HG02870 (cell line): Measurements from ENCODE around the gene PTPN22.

Experiments
- ATAC-seq: cut with Tn5 transposase; IDR thresholded peaks from one replicate; pipeline ENCODE4 v1.9.1; 2021; ENCODE audit warnings: mild to moderate bottlenecking, moderate library complexity; ENCODE audit not compliant: unreplicated experiment

The PTPN22 gene

GRCh38 chr1:113804421-113805255 is 66.9 kb downstream of the PTPN22 start:
- ATAC-seq, result no peak

GRCh38 chr1:113802367-113803007 is 69.0 kb downstream of the PTPN22 start:
- no peak for ATAC-seq

- no peak for ATAC-seq
Observed at GRCh38 chr1:113800487-113800886, 71.0 kb downstream of the PTPN22 start.

GRCh38 chr1:113797472-113797871 is 74.0 kb downstream of the PTPN22 start:
- no peak for ATAC-seq

- no peak for ATAC-seq
Observed at GRCh38 chr1:113793878-113794834, 77.4 kb downstream of the PTPN22 start.

- ATAC-seq, result no peak
Observed at GRCh38 chr1:113792986-113793385, 78.5 kb downstream of the PTPN22 start.

- no peak for ATAC-seq
Observed at GRCh38 chr1:113792471-113792870, 79.0 kb downstream of the PTPN22 start.

GRCh38 chr1:113788802-113789201 is 82.7 kb downstream of the PTPN22 start:
- no peak for ATAC-seq

GRCh38 chr1:113787663-113788062 is 83.8 kb downstream of the PTPN22 start:
- no peak for ATAC-seq

- no peak for ATAC-seq
Observed at GRCh38 chr1:113786069-113786468, 85.4 kb downstream of the PTPN22 start.

- ATAC-seq, result peak; percentile 74
Observed at GRCh38 chr1:113784104-113784779, 87.3 kb downstream of the PTPN22 start.

GRCh38 chr1:113783254-113784103 is 88.0 kb downstream of the PTPN22 start:
- peak; percentile 53 for ATAC-seq

- ATAC-seq, result no peak
Observed at GRCh38 chr1:113782406-113782805, 89.1 kb downstream of the PTPN22 start.

- no peak for ATAC-seq
Observed at GRCh38 chr1:113780374-113781146, 91.0 kb downstream of the PTPN22 start.

- ATAC-seq, result no peak
Observed at GRCh38 chr1:113779542-113779941, 92.0 kb downstream of the PTPN22 start.

GRCh38 chr1:113777561-113777960 is 94.0 kb downstream of the PTPN22 start:
- no peak for ATAC-seq

GRCh38 chr1:113770031-113770430 is 101.5 kb downstream of the PTPN22 start:
- ATAC-seq, result no peak

GRCh38 chr1:113769601-113769970 is 101.9 kb downstream of the PTPN22 start:
- ATAC-seq, result no peak
